Retina (tissue), 1 donor: ENCODE data around the gene C2CD5.
A peak's percentile ranks its signal among the peaks of the same experiment; 100 is the strongest.
"Not testable (repeated sequence)": the region's sequence is repeated elsewhere in the genome, so short reads cannot be mapped to it uniquely, and the experiment has no call there.

Experiments used
- DNase-seq: peaks from one replicate; pipeline ENCODE4 v3.0.0-alpha.2; 2016

Gene C2CD5, protein sequence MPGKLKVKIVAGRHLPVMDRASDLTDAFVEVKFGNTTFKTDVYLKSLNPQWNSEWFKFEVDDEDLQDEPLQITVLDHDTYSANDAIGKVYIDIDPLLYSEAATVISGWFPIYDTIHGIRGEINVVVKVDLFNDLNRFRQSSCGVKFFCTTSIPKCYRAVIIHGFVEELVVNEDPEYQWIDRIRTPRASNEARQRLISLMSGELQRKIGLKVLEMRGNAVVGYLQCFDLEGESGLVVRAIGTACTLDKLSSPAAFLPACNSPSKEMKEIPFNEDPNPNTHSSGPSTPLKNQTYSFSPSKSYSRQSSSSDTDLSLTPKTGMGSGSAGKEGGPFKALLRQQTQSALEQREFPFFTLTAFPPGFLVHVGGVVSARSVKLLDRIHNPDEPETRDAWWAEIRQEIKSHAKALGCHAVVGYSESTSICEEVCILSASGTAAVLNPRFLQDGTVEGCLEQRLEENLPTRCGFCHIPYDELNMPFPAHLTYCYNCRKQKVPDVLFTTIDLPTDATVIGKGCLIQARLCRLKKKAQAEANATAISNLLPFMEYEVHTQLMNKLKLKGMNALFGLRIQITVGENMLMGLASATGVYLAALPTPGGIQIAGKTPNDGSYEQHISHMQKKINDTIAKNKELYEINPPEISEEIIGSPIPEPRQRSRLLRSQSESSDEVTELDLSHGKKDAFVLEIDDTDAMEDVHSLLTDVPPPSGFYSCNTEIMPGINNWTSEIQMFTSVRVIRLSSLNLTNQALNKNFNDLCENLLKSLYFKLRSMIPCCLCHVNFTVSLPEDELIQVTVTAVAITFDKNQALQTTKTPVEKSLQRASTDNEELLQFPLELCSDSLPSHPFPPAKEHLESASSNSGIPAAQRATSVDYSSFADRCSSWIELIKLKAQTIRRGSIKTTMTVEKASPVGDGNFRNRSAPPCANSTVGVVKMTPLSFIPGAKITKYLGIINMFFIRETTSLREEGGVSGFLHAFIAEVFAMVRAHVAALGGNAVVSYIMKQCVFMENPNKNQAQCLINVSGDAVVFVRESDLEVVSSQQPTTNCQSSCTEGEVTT

DNA sequence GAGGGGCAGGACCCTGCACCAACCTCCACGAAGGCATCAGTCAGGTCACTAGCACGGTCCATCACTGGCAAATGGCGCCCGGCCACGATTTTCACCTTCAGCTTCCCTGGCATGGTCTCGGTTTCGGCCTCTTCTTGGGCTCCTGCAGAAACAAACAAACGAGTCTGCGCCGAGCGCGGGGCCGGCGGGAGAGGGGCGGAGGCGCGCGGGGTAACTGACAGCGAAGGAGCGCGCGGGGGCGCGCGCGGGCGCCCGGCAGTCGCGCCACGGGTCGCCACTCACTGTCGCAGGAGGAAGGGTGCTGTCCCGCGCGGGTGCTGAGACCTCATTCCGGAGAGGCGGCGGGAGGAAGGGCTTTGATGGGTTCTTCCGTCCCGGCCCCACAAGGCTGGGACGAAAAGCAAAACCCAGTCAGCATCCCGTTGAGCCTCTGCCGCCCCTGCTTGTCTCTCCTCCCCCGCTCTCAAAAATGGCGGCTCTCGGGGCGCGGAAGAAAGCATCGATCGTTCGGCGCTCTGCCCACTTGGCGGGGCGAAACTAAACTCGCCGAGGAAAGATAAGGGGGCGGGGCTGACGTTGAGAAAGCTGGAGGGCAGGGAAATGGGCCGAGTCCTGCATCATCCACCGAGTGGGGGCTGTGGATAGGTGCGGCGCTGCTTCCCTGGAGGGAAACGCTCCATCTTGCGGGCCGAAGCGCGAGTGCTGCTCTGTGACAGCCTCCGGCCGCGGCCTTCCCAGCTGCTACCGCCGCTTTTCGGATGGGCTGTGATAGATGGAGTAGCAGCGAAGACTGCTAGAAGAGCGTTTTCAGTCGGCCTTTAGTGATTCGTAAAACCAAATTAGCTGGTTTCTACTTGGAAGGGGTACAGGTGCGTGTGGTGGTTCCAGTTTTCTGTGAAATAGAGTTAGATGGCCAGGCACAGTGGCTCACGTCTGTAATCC is at the start of gene C2CD5:
Gene C2CD5, minus strand, starts transcription at position 505 of the 942 bp plus-strand sequence. Its CDS starts 392 bp downstream, at position 113.
- DNase-seq = peak; percentile 99

DNA sequence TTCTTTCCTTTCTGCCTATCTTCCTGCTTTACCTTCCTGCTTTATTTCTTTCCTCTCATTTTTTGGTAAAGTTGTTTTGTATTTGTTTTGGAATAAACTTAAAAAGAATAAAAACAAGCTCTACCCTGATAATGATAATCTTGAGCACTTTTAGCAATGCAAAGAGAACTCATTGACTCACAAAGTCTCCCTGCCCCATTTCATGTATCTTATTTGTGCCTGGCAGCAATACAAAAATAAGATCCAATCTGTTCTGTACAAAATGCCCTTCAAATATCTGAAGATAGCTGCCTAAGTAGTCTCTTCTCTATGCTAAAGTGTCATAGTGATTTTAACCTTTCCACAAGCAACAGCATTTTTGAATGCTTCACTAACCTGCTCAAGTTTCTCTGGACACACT is 49.5 kb upstream of the C2CD5 start:
- no peak for DNase-seq

- DNase-seq = no peak
Observed at GRCh38 chr12:22588817-22589216, 44.5 kb upstream of the C2CD5 start.

DNA sequence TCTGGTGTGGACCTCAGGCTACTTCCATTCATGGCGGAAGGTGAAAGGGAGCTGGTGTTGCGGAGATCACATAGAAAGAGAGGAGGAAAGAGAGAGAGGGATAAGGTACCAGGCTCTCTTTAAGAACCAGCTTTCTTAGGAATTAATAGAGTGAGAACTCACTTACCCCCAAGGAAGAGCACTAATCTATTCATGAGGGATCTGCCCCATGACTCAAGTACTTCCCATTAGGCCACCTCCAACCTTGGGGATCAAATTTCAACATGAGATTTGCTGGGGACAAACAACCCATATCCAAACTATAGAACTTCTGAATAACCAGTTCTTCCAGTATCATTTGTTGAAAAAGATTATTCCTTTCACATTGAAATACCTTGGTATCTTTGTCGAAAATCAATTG is 34.0 kb upstream of the C2CD5 start:
- no peak for DNase-seq

DNA sequence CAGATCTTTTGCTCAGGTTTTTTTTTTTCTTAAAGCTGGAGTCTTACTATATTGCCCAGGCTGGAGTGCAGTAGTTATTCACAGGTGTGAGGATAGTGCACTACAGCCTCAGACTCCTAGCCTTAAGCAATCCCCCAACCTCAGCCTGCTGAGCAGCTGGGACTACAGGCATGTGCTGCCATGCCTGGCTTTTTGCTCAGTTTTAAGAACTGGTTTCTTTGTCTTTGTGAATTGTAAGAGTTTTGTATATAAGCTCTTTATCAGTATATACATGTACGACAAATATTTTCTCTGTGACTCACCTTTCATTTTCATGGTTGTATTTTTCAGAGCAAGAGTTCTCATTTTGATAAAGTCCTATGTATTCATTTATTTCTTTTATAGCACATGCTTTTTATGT is 33.3 kb upstream of the C2CD5 start:
- no peak for DNase-seq

GRCh38 chr12:22576473-22576872 is 32.1 kb upstream of the C2CD5 start:
- DNase-seq = no peak

GRCh38 chr12:22576065-22576464 is 31.7 kb upstream of the C2CD5 start:
- no peak for DNase-seq

DNA sequence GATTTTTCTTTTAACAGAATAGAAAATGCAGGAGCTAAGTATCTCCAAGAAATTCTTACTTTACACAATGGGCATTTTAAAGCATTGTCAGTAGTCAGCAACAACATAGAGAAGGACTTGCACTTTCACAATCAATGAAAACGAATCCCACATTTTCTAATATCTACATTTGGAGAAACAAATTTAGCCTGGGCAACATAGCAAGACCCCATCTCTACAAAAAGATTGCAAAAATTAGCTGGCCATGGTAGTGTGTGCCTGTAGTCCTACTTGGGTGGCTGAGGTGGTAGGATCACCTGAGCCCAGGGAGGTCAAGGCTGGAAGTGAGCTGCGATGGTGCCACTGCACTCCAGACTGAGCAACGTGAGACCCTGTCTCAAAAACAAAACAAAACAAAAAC is 30.6 kb upstream of the C2CD5 start:
- DNase-seq = no peak

DNA sequence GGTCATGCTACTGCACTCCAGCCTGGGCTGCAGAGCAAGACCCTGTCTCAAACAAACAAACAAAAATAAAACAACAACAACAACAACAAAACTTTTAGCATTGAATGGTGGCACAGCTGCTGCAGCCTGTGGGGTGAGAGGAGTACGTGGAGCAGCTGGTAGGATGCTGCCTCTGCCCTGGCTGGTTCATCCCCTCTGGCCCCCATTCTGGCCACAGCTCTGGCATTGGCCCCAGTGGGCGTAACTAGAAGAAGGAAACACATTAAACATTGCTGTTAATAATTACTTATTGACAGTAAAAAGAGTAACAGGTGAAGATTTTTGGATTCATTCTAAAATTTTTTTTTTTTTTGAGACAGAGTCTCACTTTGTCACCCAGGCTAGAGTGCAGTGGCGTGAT is 28.8 kb upstream of the C2CD5 start:
- no peak for DNase-seq

GRCh38 chr12:22569253-22569652 is 24.9 kb upstream of the C2CD5 start:
- DNase-seq = no peak

GRCh38 chr12:22562036-22563028 is 18.0 kb upstream of the C2CD5 start:
- no peak for DNase-seq

- DNase-seq = not testable (repeated sequence)
Observed at GRCh38 chr12:22554750-22555149, 10.4 kb upstream of the C2CD5 start.

DNA sequence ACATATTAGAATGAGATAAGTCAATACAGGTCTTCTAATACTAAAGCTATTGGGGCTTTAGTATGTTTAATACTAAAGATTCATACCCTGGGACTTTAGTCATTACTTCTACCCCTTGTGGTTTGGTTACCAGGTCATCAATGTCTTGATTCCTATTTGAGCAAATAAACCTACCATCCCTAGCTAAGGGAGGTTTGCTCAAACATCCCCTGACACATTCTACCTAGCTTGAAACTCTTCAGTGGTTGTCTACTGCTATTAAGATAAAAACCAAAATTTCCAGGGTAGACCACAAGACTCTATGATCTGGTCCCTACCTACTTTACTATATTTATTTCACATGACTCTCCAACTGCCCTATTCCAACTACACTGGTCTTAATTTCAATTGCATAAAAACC is 7.3 kb upstream of the C2CD5 start:
- DNase-seq = no peak

DNA sequence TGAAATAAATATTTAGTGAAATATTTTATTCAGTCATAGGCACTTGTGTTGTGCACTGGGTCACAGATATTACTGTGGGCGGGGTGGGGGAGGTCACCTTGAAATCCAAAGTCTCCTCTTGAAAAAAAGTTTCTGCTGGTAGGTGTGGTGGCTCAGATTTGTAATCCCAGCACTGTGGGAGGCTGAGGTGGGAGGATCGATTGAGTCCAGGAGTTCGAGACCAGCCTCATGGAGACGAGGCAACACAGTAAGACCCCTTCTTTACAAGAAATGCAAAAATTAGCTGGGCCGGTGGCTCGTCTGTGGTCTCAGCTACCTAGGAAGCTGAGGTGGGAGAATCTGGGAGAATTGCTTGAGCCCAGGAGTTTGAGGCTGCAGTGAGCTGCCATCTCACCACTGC is 913 bp upstream of the C2CD5 start:
- no peak for DNase-seq

DNA sequence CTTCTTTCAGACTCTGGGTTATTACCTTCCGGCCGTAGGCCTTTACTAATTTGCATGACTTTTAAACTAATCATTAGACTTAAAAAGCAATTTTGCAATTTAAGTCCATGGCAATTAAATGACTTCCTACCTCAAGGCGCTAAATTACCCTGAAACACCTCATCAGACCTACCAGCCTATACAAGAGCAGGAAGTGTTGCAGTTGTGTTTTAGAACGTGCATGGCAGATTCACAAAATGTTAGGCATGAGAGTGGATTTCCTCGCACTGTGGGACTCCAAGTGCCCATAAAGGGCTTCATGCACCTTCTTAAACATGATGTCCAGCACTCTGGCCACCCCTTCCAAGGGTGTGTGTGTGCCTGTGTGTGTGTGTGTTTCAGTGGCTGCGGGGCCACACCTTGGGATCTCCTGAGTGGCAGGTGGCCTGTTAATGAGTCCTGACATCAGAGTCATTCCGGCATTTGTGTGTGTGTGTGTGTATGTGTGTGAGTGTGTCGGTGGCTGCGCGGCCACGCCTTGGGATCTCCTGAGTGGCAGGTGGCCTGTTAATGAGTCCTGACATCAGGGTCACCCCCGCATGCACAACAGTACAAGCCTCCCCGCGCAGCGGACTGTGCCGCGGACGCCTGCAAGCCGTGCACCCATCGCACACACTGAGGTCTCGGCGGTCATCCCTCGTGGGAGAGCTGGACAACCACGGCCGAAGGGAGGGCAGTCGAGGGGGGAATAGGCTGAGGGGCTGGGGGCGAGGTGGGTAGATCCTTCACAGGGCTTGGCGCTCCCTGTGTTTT is 900 bp downstream of the C2CD5 start:
- peak; percentile 85 for DNase-seq

GRCh38 chr12:22541496-22542155 is 2.7 kb downstream of the C2CD5 start:
- DNase-seq = no peak

DNA sequence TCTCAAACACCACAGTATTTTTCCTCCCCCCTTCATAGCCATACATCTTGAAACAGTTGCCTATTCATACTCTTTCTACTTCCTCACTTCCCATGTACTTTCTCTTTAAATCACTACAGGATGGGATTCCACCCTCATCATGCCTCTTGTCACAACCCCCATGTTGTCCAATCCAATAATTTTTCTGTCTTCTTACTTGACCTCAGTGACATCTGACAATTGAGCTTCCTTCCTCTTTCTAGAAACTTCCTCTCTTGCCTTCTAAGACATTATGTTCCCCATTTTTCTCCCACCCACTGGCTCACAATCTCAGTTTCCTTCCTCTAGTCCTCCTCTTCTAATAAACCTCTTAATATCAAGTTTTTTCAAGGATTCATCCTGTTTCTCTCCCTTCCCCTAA is 5.3 kb downstream of the C2CD5 start:
- DNase-seq = no peak

DNA sequence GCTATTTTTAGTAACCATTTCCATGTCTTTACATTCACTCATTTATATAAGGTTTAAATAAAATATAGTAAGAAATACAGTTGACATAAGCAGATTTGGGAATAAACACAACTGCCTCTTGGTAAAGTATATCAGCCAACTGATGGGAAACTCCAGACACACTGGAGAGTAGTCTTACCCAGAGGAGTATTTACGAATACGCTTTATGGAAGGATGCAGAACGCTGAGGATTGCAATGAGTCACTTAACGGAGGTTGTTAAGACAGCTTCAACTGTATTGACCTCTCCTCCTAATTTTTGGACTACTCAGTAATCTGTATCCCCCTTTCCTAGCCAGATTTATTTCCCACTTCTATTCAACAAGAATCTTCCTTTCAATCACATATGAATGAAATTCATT is 6.0 kb downstream of the C2CD5 start:
- no peak for DNase-seq

DNA sequence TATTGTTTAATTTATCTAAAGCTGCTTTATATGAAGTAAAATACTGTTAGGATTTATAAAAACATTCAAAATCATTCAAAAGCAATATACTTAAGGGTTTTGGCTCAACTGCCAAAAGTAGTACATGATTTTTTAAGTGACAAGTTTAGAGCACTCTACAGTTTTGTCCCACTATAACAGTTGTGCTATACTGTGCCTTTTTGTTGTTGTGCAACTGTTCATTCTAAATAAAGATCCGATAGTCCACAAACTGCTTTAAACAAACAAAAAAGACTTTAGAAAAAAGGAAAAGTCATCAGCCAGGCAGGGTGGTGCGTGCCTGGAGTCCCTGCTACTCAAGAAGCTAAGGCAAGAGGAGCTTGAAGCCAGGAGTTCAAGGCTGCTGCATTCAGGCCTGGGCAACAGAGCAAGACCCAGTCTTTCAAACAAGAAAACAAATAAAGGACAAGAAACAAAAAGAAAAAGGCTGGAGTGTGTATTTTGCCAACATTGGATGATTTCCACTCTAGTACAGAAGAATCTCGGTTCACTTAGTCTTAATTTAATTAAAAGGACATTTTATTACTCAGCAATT is 7.3 kb downstream of the C2CD5 start:
- DNase-seq = no peak
